ENCODE data around the gene CCDC9B.
A peak's percentile ranks its signal among the peaks of the same experiment; 100 is the strongest.

CCDC9B gene

GRCh38 chr15:40286794-40287193, 53.9 kb downstream of the CCDC9B start:
- DNase-seq = no peak

GRCh38 chr15:40286061-40286532, 54.6 kb downstream of the CCDC9B start:
- no peak for DNase-seq

GRCh38 chr15:40285554-40286011, 55.2 kb downstream of the CCDC9B start:
- no peak for DNase-seq

GRCh38 chr15:40285151-40285550, 55.6 kb downstream of the CCDC9B start:
- DNase-seq = no peak

- no peak for DNase-seq
Measured at GRCh38 chr15:40283615-40284300, 57.0 kb downstream of the CCDC9B start.

- DNase-seq = no peak
Measured at GRCh38 chr15:40282869-40283614, 57.7 kb downstream of the CCDC9B start, which contains the start of gene ANKRD63. ANKRD63 (minus strand) TSS chr15:40283064; CDS start chr15:40282586, 478 bp downstream.

- DNase-seq = peak; percentile 30
Measured at GRCh38 chr15:40282147-40282868, 58.4 kb downstream of the CCDC9B start.

- DNase-seq = no peak
Measured at GRCh38 chr15:40281801-40282146, 59.0 kb downstream of the CCDC9B start.

All from NCI-H510A (cell line).